GM12878 (cell line): ENCODE results near the gene RAPGEF1.

ENCODE experiments used
- CHD4 ChIP-seq: fragments of 200-600 bp; sonication (generic); IDR thresholded peaks from 2 replicates; pipeline ENCODE4 v1.6.1; 2016; ENCODE audit warnings: mild to moderate bottlenecking
- TAF1 ChIP-seq: IDR thresholded peaks from 2 replicates; pipeline ENCODE4 v1.6.1; 2011; ENCODE audit warnings: mild to moderate bottlenecking, low read depth, low read length, borderline replicate concordance
- ZZZ3 ChIP-seq: IDR thresholded peaks from 2 replicates; pipeline ENCODE4 v1.6.1; 2011; ENCODE audit warnings: low read depth; ENCODE audit not compliant: control insufficient read depth, insufficient read length
- TF ChIP-seq, protein P1 (sequence below), 3 experiments: IDR thresholded peaks in 2 of 3; conservative IDR thresholded peaks in 1 of 3; 2 replicates each; pipeline ENCODE4 v1.5.1; 2011; ENCODE audit warnings: low read depth in 3 of 3, low read length in 3 of 3, mild to moderate bottlenecking in 3 of 3, control low read depth in 2 of 3, moderate library complexity in 2 of 3, inconsistent platforms in 1 of 3, mixed read lengths in 1 of 3; ENCODE audit not compliant: control insufficient read depth in 2 of 3, insufficient read depth in 1 of 3; ENCODE audit errors: extremely low read depth in 1 of 3

DNA sequence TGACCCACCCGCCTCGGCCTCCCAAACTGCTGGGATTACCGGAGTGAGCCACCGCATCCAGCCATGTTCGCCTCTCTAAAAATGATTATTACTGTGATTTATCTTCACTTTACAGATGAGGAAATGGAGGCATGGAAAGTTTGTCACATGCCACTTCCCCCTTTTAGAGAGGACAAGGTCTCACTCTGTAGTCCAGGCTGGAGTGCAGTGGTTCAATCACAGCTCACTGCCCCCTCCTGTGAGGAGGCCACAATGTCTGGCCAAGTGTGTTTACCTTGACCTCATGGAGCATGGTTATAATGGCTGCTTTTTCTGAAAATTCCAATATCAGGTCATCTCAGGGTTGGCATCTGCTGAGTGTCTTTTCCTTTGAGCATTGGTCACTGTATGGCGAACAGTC is 187.8 kb downstream of the RAPGEF1 start:
- TF ChIP-seq ZZZ3 (no peak), CHD4 (no peak), TAF1 (no peak)
- TF ChIP-seq, protein P1, sequence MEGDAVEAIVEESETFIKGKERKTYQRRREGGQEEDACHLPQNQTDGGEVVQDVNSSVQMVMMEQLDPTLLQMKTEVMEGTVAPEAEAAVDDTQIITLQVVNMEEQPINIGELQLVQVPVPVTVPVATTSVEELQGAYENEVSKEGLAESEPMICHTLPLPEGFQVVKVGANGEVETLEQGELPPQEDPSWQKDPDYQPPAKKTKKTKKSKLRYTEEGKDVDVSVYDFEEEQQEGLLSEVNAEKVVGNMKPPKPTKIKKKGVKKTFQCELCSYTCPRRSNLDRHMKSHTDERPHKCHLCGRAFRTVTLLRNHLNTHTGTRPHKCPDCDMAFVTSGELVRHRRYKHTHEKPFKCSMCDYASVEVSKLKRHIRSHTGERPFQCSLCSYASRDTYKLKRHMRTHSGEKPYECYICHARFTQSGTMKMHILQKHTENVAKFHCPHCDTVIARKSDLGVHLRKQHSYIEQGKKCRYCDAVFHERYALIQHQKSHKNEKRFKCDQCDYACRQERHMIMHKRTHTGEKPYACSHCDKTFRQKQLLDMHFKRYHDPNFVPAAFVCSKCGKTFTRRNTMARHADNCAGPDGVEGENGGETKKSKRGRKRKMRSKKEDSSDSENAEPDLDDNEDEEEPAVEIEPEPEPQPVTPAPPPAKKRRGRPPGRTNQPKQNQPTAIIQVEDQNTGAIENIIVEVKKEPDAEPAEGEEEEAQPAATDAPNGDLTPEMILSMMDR (IDR thresholded peaks at IDR 0.05 in 2 of 3, conservative IDR thresholded peaks at IDR 0.05 in 1 of 3; ENCODE audit: control insufficient read depth in 2 of 3, extremely low read depth in 1 of 3, insufficient read depth in 1 of 3, low read depth in 3 of 3, low read length in 3 of 3), result no peak
